Hepatic stellate cell (primary cell): ENCODE results near the gene TMPRSS2.

Experiments used
- DNase-seq: peaks from one replicate; pipeline ENCODE4 v3.0.0; 2011; ENCODE audit warnings: low spot score

The TMPRSS2 gene

DNA sequence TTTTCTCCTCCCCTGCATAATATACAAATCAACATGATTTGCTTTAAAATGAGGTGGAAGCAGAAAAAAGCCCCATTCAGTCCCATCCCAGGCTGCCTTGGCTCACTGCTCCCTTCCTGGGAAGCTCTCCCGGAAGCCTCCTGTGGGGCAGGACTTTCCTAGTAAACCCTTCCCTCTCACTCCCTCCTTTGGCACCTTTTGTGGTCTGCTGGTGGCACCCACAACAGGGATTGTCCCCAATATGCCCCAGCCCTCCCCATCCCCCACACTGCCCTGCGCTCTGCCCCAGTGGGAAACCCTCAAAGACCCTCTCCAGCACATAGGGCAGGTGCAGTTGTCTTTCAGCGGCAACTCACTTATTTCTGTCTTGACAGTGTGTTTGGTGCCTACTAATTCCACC lies 1.8 kb upstream of the TMPRSS2 start:
- DNase-seq = no peak

DNA sequence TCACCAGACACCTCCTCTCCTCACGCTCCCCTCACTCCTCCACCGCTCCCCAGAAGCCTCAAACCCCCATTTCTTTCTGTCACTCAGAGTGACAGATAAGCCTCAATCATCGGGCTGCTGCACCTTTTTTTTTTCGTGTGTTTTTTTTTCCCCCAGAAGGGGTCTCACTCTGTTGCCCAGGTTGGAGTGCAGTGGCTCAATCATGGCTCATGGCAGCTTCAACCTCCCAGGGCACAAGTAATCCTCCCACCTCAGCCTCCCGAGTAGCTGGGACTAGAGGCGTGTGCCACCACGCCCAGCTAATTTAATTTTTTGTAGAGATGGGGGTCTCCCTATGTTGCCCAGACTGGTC lies 1.2 kb upstream of the TMPRSS2 start:
- DNase-seq = no peak

GRCh38 chr21:41508415-41509144 lies 622 bp upstream of the TMPRSS2 start:
- no peak for DNase-seq

- no peak for DNase-seq
These were observed 1.1 kb downstream of the TMPRSS2 start for GRCh38 chr21:41506611-41507520.

DNA sequence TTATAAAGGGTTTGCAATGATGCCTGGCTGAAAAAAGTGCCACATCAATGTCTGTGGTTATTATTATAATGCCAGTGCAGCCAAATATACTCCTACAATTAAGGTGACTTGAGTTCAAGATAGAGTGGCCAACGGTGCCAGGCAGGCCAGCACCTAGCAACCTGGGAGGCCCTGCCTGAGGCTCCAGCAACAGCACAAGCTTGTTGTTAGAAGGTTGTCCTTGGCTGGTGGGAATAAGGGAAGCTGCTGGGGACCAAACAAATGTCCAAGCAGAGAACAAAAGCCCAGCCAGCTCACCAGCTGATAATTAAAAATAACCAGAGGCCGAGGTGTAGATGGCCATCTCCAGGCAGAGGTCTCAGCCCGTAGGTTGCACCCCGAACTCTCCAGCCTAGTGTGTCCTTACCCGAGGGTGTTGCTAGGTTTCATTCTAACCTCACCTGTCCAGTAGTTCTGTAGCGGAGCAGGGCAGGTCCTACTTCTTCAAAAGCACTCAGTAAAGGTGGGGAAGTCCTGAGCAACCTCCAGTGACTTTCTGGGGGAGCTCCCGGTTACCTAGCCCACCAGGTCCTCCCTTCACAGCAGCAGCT lies 1.9 kb downstream of the TMPRSS2 start:
- DNase-seq = no peak

DNA sequence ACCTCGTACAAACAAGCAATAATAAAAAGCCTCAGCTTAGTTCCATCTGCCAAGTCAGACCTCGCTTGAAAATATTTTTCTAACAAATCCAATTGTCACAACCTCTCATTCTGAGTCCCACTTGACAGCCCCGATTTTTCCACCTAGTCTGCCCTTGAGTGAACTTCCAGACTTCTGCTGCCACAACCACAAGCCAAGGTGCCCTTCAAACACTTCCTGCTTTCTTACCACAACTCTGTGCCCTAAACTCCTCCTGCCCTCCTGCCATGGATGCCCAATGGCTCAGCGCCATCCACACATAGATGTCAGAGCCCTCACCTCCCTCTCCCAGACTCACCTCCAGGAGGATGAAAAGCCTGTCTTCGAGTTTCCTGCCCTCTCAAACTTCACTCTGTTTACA lies 3.9 kb downstream of the TMPRSS2 start:
- no peak for DNase-seq

DNA sequence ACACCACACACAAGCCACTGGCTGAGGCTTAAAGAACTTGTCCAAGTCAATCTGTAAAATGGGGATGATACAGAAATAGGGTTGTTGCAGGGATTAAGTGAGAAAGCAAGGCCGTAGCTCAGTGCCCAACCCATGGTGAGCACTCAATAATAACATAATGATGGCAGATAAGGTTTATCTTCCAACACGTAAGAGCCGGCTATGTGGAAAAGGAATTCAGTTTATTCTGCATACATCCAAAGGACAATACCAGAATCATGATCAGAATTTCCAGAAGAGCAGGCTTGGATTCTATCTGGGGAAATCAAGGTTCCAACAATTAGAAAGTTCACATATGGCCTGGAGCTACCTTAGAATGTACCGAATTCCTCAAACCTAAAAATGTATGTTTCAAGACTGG lies 4.6 kb downstream of the TMPRSS2 start:
- no peak for DNase-seq

DNA sequence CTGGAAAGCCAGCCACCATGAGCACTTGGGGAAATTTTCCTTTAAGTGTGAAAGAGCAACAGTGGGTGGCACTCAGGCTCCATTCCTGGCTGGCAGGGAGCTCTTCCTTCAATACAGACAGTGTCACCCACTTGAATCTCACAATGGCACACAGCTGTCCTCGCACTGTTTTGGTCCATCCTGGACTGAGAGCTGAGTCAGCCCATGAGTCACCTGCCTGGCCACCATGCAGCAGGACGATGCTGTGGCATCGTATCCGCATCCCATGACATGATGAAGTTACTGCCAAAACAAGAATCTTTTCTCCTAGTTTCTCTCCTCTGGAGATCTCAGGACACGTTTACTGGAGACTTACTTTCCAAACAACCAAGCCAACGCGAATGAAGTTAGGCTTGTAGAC lies 6.0 kb downstream of the TMPRSS2 start:
- no peak for DNase-seq

DNA sequence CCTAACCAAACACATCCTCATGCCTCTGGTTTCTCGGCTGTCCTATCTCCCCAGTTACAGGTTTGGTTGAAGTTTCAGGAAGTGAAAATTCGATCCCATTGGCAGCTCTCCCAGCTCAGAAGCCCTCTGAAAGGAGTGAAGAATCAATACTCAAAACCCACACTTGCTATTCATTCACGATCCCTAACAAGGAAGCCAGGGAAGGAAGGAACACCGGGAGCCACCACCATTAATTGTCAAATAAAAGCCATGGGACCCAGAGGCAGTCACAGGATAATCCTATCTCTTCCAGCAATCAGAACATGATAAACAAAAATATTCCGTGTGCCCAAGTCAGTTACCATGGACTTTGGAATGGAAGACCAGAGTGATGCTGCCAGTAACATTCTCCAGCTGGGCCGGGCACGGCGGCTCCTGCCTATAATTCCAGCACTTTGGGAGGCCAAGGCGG lies 7.0 kb downstream of the TMPRSS2 start:
- no peak for DNase-seq

DNA sequence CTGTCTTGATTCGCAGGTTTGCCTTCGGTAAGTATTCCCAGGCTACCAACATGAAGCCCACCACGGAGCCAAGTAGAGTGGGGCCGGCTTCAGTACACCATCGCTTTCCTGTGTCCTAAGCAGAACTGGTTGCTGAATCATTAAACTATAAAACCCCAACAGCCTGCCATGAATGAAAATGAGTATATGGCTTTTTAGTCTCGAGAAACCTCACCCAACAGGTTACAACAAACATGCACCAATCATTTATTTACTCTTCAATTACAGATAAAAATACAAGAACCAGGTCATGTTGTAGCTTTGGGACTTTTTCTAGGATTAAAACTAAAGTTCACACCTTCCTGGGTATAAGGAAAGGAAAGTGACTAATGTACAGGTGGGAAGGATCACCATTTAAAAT lies 7.6 kb downstream of the TMPRSS2 start:
- DNase-seq = no peak

DNA sequence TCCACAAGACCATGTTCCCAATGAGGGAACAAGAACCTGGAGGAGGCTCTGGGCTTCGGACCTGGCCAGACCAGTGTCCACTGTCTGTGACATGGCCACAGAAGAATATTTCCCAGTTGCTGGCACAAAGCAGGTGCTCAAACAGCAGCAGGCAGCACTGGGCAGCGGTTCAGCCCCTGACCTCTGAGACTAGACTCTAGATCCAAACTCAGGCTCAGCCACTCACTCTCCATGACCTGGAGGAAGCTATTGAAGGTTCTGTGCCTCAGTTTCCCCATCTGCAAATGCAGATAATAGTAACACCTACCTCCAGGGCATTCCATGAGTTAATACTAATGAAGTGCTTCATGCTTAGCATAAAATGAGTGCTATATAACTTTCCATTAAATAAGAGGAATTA lies 8.0 kb downstream of the TMPRSS2 start:
- DNase-seq = no peak

DNA sequence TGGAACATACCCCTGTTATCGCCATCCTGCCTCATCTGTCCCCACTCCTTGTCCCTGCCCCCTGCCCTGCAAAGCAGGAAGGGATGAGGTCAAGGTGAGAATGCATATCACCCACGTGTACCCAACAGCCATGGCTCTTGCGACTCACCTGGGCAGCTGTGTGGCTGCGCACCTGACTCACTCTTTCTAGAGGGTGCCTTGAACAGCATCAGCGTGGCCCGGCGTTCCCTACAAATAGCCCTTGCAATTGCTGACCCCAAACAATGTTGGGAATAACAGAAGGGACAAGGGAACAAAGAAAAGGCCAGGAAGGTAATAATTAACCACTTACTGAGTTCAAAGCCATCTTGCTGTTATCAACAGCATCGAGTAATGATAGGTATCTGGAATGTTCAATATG lies 10.2 kb downstream of the TMPRSS2 start:
- DNase-seq = no peak

DNA sequence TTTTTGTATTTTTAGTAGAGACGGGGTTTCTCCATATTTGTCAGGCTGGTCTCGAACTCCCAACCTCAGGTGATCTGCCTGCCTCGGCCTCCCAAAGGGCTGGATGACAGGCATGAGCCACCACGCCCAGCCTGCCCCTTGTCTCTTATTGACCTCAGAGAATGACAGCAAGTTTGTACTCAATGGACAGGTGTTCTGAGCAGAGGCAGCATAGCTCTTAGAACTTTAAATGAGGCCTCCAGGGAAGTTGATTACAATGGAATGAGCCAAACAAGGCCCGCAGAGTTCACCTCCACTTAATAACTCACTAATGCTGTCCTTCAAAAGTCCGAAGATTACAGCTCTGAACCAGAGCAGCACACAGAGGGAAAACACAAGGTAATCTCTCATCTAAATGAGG lies 10.9 kb downstream of the TMPRSS2 start:
- DNase-seq = no peak

DNA sequence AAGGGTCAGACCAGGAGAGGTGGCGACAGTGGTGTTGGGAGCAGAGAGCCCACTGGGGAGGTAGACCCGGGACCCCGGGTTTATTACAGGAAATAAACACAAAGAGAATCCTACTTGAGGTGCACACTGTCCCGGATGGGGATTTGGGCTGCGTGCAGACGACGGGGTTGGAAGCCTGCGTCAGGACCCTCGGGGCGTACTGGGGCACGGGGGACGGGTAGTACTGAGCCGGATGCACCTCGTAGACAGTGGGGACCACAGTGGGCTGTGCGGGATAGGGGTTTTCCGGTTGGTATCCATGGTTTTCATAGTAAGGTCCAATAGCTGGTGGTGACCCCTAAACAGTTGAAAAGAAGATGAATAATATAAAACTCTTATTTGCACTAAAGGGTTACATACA lies 13.7 kb downstream of the TMPRSS2 start:
- no peak for DNase-seq

- no peak for DNase-seq
These were observed 16.5 kb downstream of the TMPRSS2 start for GRCh38 chr21:41491412-41491811.

DNA sequence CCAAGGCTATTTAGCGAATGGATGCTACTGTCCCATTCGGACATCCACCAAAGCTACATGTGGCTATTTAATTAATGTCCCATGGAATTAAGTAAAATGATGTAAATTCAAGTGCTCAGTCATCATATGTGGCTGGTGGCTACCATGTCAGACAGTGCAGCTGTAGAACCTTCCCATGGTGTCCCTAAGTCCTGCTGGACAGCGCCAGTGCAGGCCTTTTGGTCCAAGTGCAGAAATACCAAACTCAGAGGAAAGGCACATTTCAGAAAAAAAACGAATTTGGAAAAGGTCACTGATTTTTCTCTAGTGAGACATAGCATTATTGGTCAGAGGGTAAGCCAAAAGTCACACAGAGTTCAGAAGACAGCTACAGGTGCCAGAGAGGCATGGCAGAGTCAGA lies 17.6 kb downstream of the TMPRSS2 start:
- no peak for DNase-seq

DNA sequence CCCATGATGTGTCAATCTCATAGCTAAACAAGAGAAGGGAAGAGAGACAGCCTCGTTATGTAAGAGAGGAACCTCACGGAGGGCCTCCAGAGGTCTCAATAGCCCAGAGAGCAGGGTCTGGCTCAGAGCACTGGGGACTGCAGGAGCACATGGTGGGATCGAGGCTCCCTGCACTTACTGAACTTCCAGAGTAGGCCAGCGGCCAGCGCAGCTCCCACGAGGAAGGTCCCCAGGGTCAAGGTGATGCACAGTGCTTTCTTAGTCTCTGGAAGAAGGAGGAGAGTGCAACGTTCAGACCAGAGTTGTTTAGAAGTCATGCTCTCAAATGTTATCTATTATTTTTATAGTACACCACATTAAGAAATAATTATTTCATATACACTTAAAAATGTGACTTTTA lies 18.6 kb downstream of the TMPRSS2 start:
- no peak for DNase-seq

DNA sequence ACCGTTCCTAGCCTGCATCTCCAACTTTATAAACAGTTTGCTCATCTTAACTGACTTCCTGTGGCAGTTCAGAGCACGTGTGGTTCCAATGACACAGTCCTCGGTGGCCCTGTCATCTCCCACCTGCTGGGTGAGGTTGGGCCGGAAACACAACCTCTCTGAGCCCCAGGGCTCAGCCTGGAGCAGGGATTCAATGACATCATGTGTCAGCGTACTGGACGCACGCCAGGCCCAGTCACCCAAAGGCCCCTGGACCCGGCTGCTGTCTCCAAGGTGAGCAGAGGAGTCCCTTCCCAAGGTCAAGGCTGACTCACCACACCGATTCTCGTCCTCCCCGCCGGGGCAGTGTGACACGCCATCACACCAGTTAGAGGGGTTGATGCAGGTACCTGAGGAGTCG lies 19.9 kb downstream of the TMPRSS2 start:
- no peak for DNase-seq

GRCh38 chr21:41487082-41487481 lies 20.9 kb downstream of the TMPRSS2 start:
- DNase-seq = no peak

DNA sequence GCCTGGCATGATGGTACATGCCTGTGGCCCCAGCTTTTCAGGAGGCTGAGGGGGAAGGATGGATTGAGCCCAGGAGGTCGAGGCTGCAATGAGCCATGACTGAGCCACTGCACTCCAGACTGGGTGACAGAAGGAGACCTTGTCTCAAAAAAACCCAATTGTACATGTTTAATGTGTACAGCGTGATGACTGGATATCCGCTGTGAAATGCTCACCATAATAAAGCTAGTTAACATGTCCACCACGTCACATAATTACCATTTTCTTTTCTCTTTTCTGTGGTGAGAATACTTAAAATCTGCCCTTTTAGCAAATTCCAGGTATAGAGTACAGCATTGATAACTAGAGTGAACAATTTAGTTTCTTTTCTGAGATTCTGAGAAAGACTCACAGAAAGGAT lies 24.0 kb downstream of the TMPRSS2 start:
- DNase-seq = no peak

DNA sequence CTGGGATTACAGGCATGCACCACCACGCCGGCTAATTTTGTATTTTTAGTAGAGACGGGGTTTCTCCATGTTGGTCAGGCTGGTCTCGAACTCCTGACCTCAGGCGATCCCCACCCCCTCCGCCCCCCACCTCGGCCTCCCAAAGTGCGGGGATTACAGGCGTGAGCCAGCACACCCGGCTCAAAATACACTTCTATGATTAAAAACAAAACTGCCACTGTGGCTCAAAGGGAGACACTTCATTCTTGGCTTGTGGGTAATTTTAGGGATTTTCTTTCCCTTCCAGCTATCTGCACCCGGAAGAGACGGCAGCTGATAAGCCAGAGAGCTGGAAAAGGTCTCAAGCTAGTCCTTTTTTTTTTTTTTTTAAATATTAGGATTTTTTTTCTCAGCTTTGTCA lies 24.5 kb downstream of the TMPRSS2 start:
- no peak for DNase-seq

GRCh38 chr21:41482980-41483379 lies 25.0 kb downstream of the TMPRSS2 start:
- no peak for DNase-seq

DNA sequence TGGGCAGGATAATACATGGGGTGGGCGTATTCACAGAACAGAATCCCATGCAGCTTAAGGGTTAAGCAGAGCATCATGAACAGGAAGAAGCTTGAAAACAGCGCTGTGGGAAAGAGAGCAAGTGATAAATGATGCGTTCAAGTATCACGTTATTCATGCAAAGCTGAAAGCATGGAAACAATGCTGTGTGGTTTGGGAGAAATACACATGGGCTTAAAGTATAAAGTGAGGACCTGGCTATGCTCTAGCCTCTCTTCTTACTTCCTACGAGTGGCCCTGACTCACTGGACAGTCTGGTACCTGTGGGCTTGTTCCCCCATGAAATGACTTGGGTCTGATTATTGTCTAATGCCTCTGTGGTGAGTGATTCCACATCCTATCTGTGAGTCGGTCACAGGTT lies 25.7 kb downstream of the TMPRSS2 start:
- no peak for DNase-seq
